ENCODE data around the gene TNFRSF19.

The TNFRSF19 gene

GRCh38 chr13:23692816-23693215, 122.6 kb downstream of the TNFRSF19 start:
- no peak for FAIRE-seq

DNA sequence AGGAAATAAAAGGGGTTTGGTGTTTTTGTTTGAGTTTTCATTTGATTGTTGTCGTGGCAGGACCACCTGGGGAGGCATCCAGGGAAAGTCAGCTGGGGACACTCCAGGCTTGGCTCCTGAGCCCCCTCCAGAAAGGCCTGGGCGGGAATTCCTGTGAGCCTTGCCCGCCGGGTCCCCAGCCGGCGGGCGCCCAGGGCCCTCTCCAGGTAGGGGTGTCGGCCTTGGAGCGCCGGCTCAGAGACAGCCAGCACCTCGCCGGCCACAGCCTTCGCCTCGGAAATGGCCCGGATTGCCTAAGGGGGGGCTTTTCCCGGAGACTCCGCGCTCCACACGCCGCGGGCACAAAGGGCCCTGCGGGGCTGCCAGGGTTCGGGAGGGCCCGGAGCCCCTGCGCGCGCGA, 125.0 kb downstream of the TNFRSF19 start:
- no peak for FAIRE-seq

- no peak for FAIRE-seq
Measured at GRCh38 chr13:23695711-23696464, 125.7 kb downstream of the TNFRSF19 start.

GRCh38 chr13:23696610-23697009, 126.4 kb downstream of the TNFRSF19 start:
- no peak for FAIRE-seq

DNA sequence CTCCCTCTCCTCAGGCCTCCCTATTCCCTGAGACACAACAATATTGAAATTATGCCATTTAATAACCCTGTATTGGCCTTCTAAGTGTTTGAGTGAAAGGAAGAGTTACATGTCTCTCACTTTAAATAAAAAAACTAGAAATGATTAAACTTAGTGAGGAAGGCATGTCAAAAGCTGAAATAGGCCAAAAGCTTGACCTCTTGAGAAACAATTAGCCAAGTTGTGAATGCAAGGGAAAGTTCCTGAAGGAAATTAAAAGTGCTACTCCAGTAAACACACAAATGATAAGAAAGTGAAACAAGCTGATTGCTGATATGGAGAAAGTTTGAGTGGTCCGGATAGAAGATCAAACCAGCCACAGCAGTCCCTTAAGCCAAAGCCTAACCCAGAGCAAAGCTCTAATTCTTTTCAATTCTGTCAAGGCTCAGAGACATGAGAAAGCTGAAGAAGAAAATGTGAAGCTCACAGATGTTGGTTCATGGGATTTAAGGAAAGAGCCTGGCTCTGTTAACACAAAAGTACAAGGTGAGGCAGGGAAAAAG, 127.6 kb downstream of the TNFRSF19 start:
- no peak for FAIRE-seq

DNA sequence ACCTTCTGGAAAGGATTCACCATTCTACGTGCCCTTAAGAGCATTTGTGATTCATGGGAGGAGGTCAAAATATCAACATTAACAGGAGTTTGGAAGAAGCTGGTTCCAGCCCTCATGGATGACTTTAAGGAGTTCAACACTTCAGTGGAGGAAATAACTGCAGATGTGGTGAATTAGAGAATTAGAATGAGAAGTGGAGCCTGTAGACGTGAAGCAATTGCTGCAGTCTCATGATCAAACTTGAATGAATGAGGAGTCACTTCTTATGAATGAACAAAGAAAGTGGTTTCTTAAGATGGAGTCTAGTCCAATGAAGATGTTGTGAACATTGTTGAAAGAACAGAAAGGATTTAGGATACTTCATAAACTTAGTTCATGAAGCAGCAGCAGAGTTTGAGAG, 129.1 kb downstream of the TNFRSF19 start:
- FAIRE-seq: no peak

DNA sequence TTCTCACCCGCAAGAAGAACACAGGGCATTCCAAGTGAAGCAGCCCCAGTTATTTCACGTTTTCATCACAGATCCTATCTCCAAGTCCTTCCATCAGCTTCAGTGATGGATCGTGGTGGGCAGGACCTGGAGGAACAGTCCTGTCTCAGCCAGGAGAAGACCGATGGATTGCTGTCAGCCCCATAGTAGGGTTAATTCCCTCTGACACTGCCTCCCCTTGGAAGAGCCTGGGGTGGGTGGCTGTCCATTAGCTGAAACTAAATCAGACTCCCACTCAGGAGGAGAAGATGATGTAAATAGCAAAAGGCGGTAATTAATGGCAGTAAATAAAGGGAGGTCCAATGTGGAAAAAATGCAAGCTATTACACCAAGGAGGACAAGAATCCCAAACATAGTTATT, 131.0 kb downstream of the TNFRSF19 start:
- FAIRE-seq: no peak

DNA sequence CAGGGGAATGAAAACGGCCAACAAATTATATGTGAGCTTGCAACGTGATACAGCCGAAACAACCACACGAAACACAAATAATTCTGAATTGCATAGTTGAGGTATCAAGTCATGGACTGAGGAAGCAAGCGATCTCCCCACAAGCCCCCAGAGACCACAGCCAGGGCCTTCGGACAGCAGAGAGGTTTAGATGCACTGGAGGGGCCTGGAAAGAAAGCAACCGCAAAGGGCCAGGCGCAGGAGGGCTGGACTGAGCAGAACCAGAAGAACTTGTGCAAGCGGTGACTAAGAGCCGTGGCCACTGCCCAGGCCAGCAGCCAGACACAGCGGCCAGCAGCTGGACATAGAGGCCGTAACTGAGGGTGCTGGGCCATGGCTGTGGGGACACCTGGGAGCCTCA, 131.4 kb downstream of the TNFRSF19 start:
- FAIRE-seq: no peak

- no peak for FAIRE-seq
Measured at GRCh38 chr13:23703246-23703860, 133.1 kb downstream of the TNFRSF19 start.

DNA sequence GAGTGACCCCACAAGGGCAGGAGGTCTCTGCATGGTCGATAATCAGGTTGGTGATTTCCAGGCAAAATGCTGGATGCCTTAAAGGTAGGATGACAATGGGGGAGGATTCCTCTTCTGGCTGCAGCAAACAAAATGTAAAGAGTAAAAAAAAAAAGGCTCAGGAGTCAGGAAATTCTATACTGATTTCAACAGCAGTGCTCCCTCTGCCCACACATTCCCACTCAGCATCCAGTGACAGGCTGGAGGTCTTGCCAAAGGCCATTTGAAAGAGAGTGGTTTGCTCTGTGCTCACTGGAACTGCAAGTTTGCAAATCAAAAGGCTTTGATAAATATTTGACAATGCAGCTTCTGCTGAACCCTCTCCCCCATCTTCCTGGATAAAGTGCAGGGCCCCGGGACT, 135.4 kb downstream of the TNFRSF19 start:
- FAIRE-seq: no peak

DNA sequence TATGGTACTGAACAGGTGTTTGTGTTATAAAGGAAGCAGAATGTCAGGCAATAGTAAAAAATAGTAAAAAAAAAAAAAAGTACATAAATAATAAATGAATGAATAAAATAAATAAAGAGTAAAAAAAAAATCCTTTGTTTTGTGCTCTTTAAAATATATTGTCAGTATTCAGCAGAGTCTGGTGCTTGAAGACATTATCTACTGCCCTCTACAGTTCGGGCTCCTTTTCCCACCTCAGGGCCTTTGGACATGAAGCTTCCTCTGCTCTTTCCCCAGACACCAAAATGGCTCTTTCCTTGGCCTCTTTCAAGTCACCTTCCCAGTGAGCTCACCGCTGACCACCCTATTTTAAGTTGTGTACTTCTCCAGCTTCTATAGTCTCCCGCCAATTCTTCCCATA, 137.5 kb downstream of the TNFRSF19 start:
- peak; percentile 23 for FAIRE-seq

- no peak for FAIRE-seq
Measured at GRCh38 chr13:23709536-23709935, 139.3 kb downstream of the TNFRSF19 start.

- no peak for FAIRE-seq
Measured at GRCh38 chr13:23710366-23710765, 140.2 kb downstream of the TNFRSF19 start.

- FAIRE-seq: no peak
Measured at GRCh38 chr13:23711355-23711754, 141.1 kb downstream of the TNFRSF19 start.

DNA sequence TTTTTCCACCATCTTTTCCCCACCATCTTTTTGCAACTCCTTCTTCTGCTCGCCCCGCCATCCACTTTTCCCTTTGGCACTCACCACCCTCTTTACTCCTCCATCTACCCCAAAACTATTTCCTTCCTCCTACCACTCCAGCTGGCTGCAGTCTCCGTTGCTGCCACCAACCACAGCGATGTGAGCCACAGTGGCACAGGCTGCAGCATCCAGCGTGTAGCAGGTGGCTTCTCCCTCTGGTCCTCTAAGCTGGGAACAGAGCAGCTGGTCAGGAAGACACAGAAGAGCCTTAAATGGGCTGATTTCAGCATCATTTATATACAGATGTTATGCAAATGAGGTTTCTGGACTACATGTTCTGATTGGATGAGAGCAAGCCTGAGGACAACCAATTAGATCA, 144.5 kb downstream of the TNFRSF19 start:
- FAIRE-seq: no peak

GRCh38 chr13:23715092-23715761, 145.0 kb downstream of the TNFRSF19 start:
- no peak for FAIRE-seq

DNA sequence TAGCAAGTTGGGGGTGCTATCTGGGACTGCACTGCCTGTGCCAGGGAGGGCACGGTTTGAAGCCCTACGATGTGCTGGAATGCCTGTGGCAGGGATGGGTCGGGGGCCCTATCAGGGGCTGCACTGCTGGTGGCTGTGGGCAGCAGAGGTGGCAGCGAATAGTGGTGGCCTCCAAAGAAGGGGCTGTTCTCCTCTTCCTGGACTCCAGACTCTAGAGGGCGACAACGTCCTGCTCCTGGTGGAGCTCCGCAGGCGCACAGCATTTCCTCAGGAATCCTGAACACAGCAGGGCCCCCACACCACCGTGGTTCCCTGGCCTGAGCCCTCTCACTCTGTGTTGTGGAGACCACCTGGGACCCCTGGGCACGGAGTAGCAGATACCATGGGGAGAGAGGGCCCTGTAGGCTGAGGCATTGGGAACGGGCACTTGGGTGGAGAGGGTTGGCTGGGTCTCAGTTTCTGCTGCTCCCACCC, 145.6 kb downstream of the TNFRSF19 start:
- FAIRE-seq: no peak

GRCh38 chr13:23716401-23716800, 146.2 kb downstream of the TNFRSF19 start:
- no peak for FAIRE-seq

DNA sequence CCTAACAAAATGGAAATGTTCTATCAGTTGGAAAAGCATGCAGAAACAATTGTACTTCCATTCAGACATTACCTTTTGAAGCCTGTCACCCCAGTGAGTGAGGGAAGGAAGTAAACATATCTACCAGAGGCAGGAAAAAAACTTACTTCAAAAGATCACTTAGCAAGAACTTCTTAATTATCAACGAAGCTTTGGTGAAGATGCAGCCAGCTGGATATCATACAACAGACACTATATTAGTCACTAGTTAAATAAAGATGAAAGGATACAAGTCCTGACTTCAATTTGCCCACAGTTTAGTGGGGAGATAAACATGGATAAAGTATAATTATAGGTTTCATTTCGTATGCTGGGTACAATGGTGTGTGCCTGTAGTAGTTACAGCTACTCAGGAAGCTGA, 148.8 kb downstream of the TNFRSF19 start:
- FAIRE-seq: no peak

- no peak for FAIRE-seq
Measured at GRCh38 chr13:23722726-23723453, 152.7 kb downstream of the TNFRSF19 start.

GRCh38 chr13:23723471-23723870, 153.3 kb downstream of the TNFRSF19 start:
- FAIRE-seq: no peak

GRCh38 chr13:23724196-23724970, 154.2 kb downstream of the TNFRSF19 start:
- no peak for FAIRE-seq
